ENCODE data around the gene SIM2. TPM values are rescaled to one million over a fixed set of nuclear protein-coding genes. Genes with fewer than 3 reads are reported as not detected.

The SIM2 gene
- total RNA-seq, 1 donor from 2014 or later = 9.2 TPM

DNA sequence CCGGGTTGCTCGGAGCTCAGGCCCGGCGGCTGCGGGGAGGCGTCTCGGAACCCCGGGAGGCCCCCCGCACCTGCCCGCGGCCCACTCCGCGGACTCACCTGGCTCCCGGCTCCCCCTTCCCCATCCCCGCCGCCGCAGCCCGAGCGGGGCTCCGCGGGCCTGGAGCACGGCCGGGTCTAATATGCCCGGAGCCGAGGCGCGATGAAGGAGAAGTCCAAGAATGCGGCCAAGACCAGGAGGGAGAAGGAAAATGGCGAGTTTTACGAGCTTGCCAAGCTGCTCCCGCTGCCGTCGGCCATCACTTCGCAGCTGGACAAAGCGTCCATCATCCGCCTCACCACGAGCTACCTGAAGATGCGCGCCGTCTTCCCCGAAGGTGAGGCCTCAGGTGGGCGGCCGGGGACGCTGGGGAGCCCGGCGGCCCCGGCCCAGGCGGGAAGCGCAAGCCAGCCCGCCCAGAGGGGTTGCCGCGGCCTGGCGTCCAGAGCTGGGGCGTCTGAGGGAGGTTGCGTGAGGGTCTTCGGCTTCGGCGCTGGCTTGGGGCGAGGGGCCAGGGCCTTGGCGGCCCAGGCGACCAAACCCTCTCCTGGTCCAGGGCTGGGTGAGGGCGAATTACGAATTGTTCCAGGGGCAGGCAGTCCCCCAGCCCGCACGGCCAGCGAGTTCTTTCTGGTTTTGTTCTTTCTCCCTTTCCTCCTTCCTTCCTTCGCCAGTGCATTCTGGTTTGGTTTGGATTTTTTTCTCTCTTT, 805 bp downstream of the SIM2 start:
- Mint-ChIP-seq H3K36me3 (ENCODE audit: low read depth, unreplicated experiment) (peaks cover 8% of the 10 kb centered on the region), H3K4me3 (ENCODE audit: unreplicated experiment) (peak overlapping the region; percentile 91), H3K27me3 (ENCODE audit: low read depth, unreplicated experiment) (peaks cover 60% of the 10 kb centered on the region), H3K4me1 (ENCODE audit: low read depth, unreplicated experiment) (peaks cover 14% of the 10 kb centered on the region), H3K9me3 (ENCODE audit: unreplicated experiment) (peaks cover 9% of the 10 kb centered on the region), H3K27ac (ENCODE audit: unreplicated experiment) (peak overlapping the region; percentile 93)
- TF ChIP-seq, protein P1, sequence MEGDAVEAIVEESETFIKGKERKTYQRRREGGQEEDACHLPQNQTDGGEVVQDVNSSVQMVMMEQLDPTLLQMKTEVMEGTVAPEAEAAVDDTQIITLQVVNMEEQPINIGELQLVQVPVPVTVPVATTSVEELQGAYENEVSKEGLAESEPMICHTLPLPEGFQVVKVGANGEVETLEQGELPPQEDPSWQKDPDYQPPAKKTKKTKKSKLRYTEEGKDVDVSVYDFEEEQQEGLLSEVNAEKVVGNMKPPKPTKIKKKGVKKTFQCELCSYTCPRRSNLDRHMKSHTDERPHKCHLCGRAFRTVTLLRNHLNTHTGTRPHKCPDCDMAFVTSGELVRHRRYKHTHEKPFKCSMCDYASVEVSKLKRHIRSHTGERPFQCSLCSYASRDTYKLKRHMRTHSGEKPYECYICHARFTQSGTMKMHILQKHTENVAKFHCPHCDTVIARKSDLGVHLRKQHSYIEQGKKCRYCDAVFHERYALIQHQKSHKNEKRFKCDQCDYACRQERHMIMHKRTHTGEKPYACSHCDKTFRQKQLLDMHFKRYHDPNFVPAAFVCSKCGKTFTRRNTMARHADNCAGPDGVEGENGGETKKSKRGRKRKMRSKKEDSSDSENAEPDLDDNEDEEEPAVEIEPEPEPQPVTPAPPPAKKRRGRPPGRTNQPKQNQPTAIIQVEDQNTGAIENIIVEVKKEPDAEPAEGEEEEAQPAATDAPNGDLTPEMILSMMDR (IDR thresholded peaks at IDR 0.05; ENCODE audit: insufficient read depth, low read depth, low read length) = no peak
- peak; percentile 59 for TF ChIP-seq EZH2 (IDR thresholded peaks at IDR 0.05; ENCODE audit: insufficient read depth, low read length)
- peak overlapping the region; percentile 78 for H3K4me2 ChIP-seq (ENCODE audit: low read length)
- H3K4me3 ChIP-seq (ENCODE audit: insufficient read depth, low read depth, low read length) = peak overlapping the region; percentile 50
- H3K79me2 ChIP-seq (ENCODE audit: insufficient read depth, low read length) = peaks cover 31% of the 10 kb centered on the region
- H3K27me3 ChIP-seq (ENCODE audit: insufficient read depth, low read length) = peaks cover 95% of the 10 kb centered on the region
- H3K27ac ChIP-seq (ENCODE audit: low read depth, low read length) = no peak overlapping the region
- H3K4me1 ChIP-seq (ENCODE audit: insufficient read depth, low read length) = peaks cover 12% of the 10 kb centered on the region
- peaks cover 55% of the 10 kb centered on the region for H4K20me1 ChIP-seq (ENCODE audit: insufficient read depth, low read length)
- DNase-seq (ENCODE audit: low read depth) (no peak), FAIRE-seq (no peak)
- H3K9ac ChIP-seq (ENCODE audit: low read length) = peak overlapping the region; percentile 80
- H2AFZ ChIP-seq (ENCODE audit: low read depth, low read length) = peak overlapping the region; percentile 52
- H3K36me3 ChIP-seq (ENCODE audit: insufficient read depth, low read length) = no peaks in the 10 kb centered on the region
- H3K9me3 ChIP-seq (ENCODE audit: insufficient read depth, low read depth, low read length) = peaks cover 5% of the 10 kb centered on the region

DNA sequence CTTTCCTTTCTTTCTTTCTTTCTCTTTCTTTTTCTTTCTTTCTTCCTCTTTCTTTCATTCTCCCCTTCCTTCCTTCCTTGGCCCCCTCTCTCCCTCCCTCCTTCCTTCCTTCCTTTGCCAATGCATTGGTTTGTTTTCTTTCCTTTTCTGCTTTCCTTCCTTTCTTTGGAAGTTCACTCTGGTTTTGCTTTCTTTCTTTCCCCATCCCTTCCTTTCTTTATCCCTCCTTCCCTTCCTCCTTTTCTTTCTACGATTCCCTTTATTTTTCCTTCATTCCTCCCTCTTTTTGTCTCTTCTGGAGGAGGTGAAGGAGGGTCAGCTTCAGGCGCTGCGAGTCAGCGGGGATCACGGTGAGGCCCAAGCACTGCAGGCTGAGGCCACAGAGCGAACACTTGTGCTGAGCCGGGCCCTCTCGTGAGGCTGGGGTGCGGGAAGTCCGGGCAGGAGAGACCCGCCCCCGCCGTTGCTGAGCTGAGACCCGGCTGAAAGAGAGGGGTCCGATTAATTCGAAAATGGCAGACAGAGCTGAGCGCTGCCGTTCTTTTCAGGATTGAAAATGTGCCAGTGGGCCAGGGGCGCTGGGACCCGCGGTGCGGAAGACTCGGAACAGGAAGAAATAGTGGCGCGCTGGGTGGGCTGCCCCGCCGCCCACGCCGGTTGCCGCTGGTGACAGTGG, 1.5 kb downstream of the SIM2 start:
- H3K27me3 ChIP-seq (ENCODE audit: insufficient read depth, low read length) = peaks cover 95% of the 10 kb centered on the region
- H3K4me1 Mint-ChIP-seq (ENCODE audit: low read depth, unreplicated experiment) = peaks cover 13% of the 10 kb centered on the region
- H3K27me3 Mint-ChIP-seq (ENCODE audit: low read depth, unreplicated experiment) = peaks cover 59% of the 10 kb centered on the region
- H3K9ac ChIP-seq (ENCODE audit: low read length) = peak overlapping the region; percentile 80
- DNase-seq (ENCODE audit: low read depth) (no peak), FAIRE-seq (no peak)
- H3K4me2 ChIP-seq (ENCODE audit: low read length) = peak overlapping the region; percentile 78
- H3K79me2 ChIP-seq (ENCODE audit: insufficient read depth, low read length) = peaks cover 35% of the 10 kb centered on the region
- H2AFZ ChIP-seq (ENCODE audit: low read depth, low read length) = no peak overlapping the region
- peaks cover 5% of the 10 kb centered on the region for H3K9me3 Mint-ChIP-seq (ENCODE audit: unreplicated experiment)
- peaks cover 6% of the 10 kb centered on the region for H3K36me3 Mint-ChIP-seq (ENCODE audit: low read depth, unreplicated experiment)
- peak overlapping the region; percentile 12 for H3K27ac ChIP-seq (ENCODE audit: low read depth, low read length)
- peak overlapping the region; percentile 91 for H3K4me3 Mint-ChIP-seq (ENCODE audit: unreplicated experiment)
- H4K20me1 ChIP-seq (ENCODE audit: insufficient read depth, low read length) = peaks cover 56% of the 10 kb centered on the region
- H3K9me3 ChIP-seq (ENCODE audit: insufficient read depth, low read depth, low read length) = peaks cover 5% of the 10 kb centered on the region
- peak overlapping the region; percentile 50 for H3K4me3 ChIP-seq (ENCODE audit: insufficient read depth, low read depth, low read length)
- H3K36me3 ChIP-seq (ENCODE audit: insufficient read depth, low read length) = no peaks in the 10 kb centered on the region
- TF ChIP-seq EZH2 (IDR thresholded peaks at IDR 0.05; ENCODE audit: insufficient read depth, low read length) = peak; percentile 69
- TF ChIP-seq, protein P1 (IDR thresholded peaks at IDR 0.05; ENCODE audit: insufficient read depth, low read depth, low read length) = no peak
- H3K4me1 ChIP-seq (ENCODE audit: insufficient read depth, low read length) = peaks cover 12% of the 10 kb centered on the region
- peak overlapping the region; percentile 93 for H3K27ac Mint-ChIP-seq (ENCODE audit: unreplicated experiment)

All from astrocyte (in vitro differentiated cells and primary cell).